Keratinocyte (primary cell): ENCODE data around the gene FLNA. TPM values are rescaled to one million over a fixed set of nuclear protein-coding genes. Genes with fewer than 3 reads are reported as not detected.

Experiments
- DNase-seq: peaks from one replicate; pipeline ENCODE4 v3.0.0-alpha.2; 2011; ENCODE audit warnings: low read depth, missing footprints, low spot score
- FAIRE-seq: peaks from 2 replicates; lab custom pipeline; 2011; peaks lifted over from hg19 to GRCh38; lab: Jason Lieb, UNC
- H2AFZ ChIP-seq: 2 replicates; pipeline ENCODE4 v1.6.0; 2012; ENCODE audit warnings: low read length, control low read depth, inconsistent platforms; ENCODE audit not compliant: control insufficient read depth
- H3K27ac ChIP-seq: 2 replicates; pipeline ENCODE4 v1.5.1; 2011; ENCODE audit warnings: low read length; ENCODE audit not compliant: control insufficient read depth, insufficient read depth
- H3K27me3 ChIP-seq: 3 replicates; pipeline ENCODE4 v1.6.0; 2011; ENCODE audit warnings: low read length; ENCODE audit not compliant: control insufficient read depth, insufficient read depth; ENCODE audit errors: extremely low read depth
- H3K36me3 ChIP-seq, 2 experiments: 2 replicates in 1 of 2; 3 replicates in 1 of 2; pipeline ENCODE4 v1.5.1; 2011; ENCODE audit warnings: low read length in 2 of 2, mild to moderate bottlenecking in 1 of 2; ENCODE audit not compliant: control insufficient read depth in 2 of 2, insufficient read depth in 2 of 2; ENCODE audit errors: extremely low read depth in 1 of 2
- H3K4me1 ChIP-seq: 3 replicates; pipeline ENCODE4 v1.5.1; 2011; ENCODE audit warnings: low read length; ENCODE audit not compliant: control insufficient read depth, insufficient read depth; ENCODE audit errors: extremely low read depth
- H3K4me2 ChIP-seq: 3 replicates; pipeline ENCODE4 v1.6.0; 2011; ENCODE audit warnings: low read depth, low read length; ENCODE audit not compliant: control insufficient read depth, insufficient read depth; ENCODE audit errors: extremely low read depth
- H3K4me3 ChIP-seq, 3 experiments: fragments of 200-600 bp in 1 of 3; sonication (generic) in 1 of 3; 2 replicates in 2 of 3; 3 replicates in 1 of 3; pipeline ENCODE4 v1.5.1; 2011 to 2016; ENCODE audit warnings: low read length in 3 of 3, mild to moderate bottlenecking in 3 of 3, control low read depth in 2 of 3, inconsistent platforms in 1 of 3, low read depth in 1 of 3, mixed read lengths in 1 of 3, mixed run types in 1 of 3, moderate library complexity in 1 of 3; ENCODE audit not compliant: control insufficient read depth in 2 of 3, insufficient read depth in 2 of 3; ENCODE audit errors: extremely low read depth in 1 of 3
- H3K79me2 ChIP-seq: 2 replicates; pipeline ENCODE4 v1.6.0; 2012; ENCODE audit warnings: low read length; ENCODE audit not compliant: control insufficient read depth, insufficient read depth
- H3K9ac ChIP-seq: 3 replicates; pipeline ENCODE4 v1.6.0; 2011; ENCODE audit warnings: low read length; ENCODE audit not compliant: control insufficient read depth, insufficient read depth; ENCODE audit errors: extremely low read depth
- H3K9me1 ChIP-seq: 3 replicates; pipeline ENCODE4 v1.6.0; 2011; ENCODE audit warnings: low read length; ENCODE audit not compliant: control insufficient read depth, insufficient read depth; ENCODE audit errors: extremely low read depth
- H3K9me3 ChIP-seq: 2 replicates; pipeline ENCODE4 v1.5.1; 2012; ENCODE audit warnings: low read depth, low read length; ENCODE audit not compliant: control insufficient read depth
- H4K20me1 ChIP-seq: 3 replicates; pipeline ENCODE4 v1.6.0; 2011; ENCODE audit warnings: low read length; ENCODE audit not compliant: control insufficient read depth, insufficient read depth; ENCODE audit errors: extremely low read depth
- EZH2 ChIP-seq: IDR thresholded peaks from one replicate; pipeline ENCODE4 v1.6.1; 2012; ENCODE audit warnings: inconsistent platforms, mild to moderate bottlenecking, low read length, moderate library complexity
- dilution Hi-C: fragments of 300-500 bp; cut with MboI; formaldehyde crosslinking; loops from one replicate; pipeline ENCODE4 v1.7.0; 2020; ENCODE audit warnings: low sequenced_read_pairs; ENCODE audit not compliant: extremely low pct_ligation_motif_present
- polyA plus RNA-seq, 5 experiments: library from polyadenylated mRNA; depleted of rRNA in 3 of 5; stranded (reverse) in 3 of 5; stranded (forward) in 1 of 5; unstranded in 1 of 5; fragments of >200 nt; gene quantifications; 1 replicate in 1 of 5; 2 replicates in 3 of 5; 3 replicates in 1 of 5; pipeline versions ENCODE4 v1.2.1 to v1.2.3, GENCODE V29; 2011 to 2012; ENCODE audit warnings: missing spikeins in 2 of 5, low read depth in 1 of 5, low replicate concordance in 1 of 5
- TF ChIP-seq, protein P1 (sequence below), 3 experiments: IDR thresholded peaks in 1 of 3; conservative IDR thresholded peaks in 1 of 3; optimal IDR thresholded peaks in 1 of 3; 2 replicates in 2 of 3; 3 replicates in 1 of 3; pipeline versions ENCODE3 to v1.5.1; 2011; ENCODE audit warnings: low read length in 3 of 3, mild to moderate bottlenecking in 3 of 3, moderate library complexity in 2 of 3, control low read depth in 1 of 3, inconsistent platforms in 1 of 3; ENCODE audit not compliant: insufficient read depth in 2 of 3; ENCODE audit errors: extremely low read depth in 1 of 3

Gene FLNA
- polyA plus RNA-seq, 1 donor (not counting 4 experiments of a cell fraction or from before 2014, with no cell fraction given): 245 TPM

DNA sequence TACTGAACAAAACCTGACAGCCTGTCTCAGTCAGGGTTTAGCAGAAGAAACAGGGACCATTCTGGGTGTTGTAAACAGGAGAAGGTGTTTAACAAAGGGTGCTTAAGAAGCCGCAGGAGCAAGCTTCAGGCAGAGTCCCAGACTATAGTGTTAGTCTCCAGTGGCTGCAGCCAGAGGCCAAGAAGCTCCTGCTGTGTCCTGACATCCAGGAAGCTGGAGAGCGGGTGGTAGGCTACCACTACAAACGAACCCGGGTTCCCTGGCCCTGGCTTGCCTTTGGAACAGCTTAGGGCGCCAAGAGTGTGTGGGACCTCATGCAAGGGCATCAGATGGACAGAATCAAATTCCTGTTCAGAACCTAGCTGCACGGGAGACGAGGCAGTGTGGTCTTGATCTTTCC, 50.9 kb downstream of the FLNA start:
- Histone ChIP-seq H2AFZ (no peak overlapping the region), H3K4me1 (no peaks in the 10 kb centered on the region), H3K4me3 (no peak overlapping the region), H3K9ac (no peak overlapping the region), H3K36me3 (no peaks in the 10 kb centered on the region), H3K4me2 (no peak overlapping the region), H3K27ac (no peak overlapping the region), H4K20me1 (no peaks in the 10 kb centered on the region), H3K79me2 (no peaks in the 10 kb centered on the region), H3K9me1 (no peaks in the 10 kb centered on the region), H3K9me3 (no peaks in the 10 kb centered on the region), H3K27me3 (peaks cover 8% of the 10 kb centered on the region)
- DNase-seq: no peak
- no peak for FAIRE-seq
- TF ChIP-seq, protein P1, sequence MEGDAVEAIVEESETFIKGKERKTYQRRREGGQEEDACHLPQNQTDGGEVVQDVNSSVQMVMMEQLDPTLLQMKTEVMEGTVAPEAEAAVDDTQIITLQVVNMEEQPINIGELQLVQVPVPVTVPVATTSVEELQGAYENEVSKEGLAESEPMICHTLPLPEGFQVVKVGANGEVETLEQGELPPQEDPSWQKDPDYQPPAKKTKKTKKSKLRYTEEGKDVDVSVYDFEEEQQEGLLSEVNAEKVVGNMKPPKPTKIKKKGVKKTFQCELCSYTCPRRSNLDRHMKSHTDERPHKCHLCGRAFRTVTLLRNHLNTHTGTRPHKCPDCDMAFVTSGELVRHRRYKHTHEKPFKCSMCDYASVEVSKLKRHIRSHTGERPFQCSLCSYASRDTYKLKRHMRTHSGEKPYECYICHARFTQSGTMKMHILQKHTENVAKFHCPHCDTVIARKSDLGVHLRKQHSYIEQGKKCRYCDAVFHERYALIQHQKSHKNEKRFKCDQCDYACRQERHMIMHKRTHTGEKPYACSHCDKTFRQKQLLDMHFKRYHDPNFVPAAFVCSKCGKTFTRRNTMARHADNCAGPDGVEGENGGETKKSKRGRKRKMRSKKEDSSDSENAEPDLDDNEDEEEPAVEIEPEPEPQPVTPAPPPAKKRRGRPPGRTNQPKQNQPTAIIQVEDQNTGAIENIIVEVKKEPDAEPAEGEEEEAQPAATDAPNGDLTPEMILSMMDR (optimal IDR thresholded peaks at IDR 0.05 in 1 of 3, IDR thresholded peaks at IDR 0.05 in 1 of 3, conservative IDR thresholded peaks at IDR 0.05 in 1 of 3; ENCODE audit: extremely low read depth in 1 of 3, insufficient read depth in 2 of 3, low read length in 3 of 3): no peak
- no peak for TF ChIP-seq EZH2
- dilution Hi-C loops: no loop called here

DNA sequence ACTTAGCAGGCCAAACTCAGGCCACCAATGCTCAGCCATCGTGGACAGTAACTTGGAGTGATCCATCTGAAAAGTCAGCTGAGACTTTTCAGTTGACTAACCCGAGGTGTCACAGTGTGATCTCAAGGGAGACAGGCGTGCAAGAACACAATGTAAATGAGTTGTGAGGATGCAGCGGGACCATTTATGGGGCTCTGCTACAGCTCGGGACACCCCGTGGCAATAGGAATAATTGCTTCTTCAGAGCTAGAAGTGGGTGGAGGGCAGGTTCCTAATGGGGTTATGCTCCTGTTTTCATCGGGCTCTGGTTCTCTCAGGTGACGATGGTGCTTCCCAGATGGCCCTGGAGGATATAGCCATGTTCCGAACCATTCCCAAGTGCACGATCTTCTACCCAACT, 51.5 kb downstream of the FLNA start:
- H3K9ac ChIP-seq: no peak overlapping the region
- DNase-seq (no peak), FAIRE-seq (no peak)
- H4K20me1 ChIP-seq: no peaks in the 10 kb centered on the region
- H3K27me3 ChIP-seq: peaks cover 8% of the 10 kb centered on the region
- no peaks in the 10 kb centered on the region for H3K36me3 ChIP-seq
- no peaks in the 10 kb centered on the region for H3K79me2 ChIP-seq
- no peaks in the 10 kb centered on the region for H3K4me1 ChIP-seq
- no peak overlapping the region for H2AFZ ChIP-seq
- H3K4me2 ChIP-seq: no peak overlapping the region
- H3K9me3 ChIP-seq: no peaks in the 10 kb centered on the region
- no peak overlapping the region for H3K27ac ChIP-seq
- dilution Hi-C loops: no loop called here
- no peak overlapping the region for H3K4me3 ChIP-seq
- H3K9me1 ChIP-seq: no peaks in the 10 kb centered on the region
- TF ChIP-seq, protein P1 (optimal IDR thresholded peaks at IDR 0.05 in 1 of 3, IDR thresholded peaks at IDR 0.05 in 1 of 3, conservative IDR thresholded peaks at IDR 0.05 in 1 of 3; ENCODE audit: extremely low read depth in 1 of 3, insufficient read depth in 2 of 3, low read length in 3 of 3): no peak
- TF ChIP-seq EZH2: no peak
